ENCODE results near the gene POM121C. TPM values are rescaled to one million over a fixed set of nuclear protein-coding genes. Genes with fewer than 3 reads are reported as not detected.

POM121C gene
- total and polyA plus RNA-seq, 2 of the 4 experiments (the other 2 are of a cell fraction), result 6.1 to 18.3 TPM

DNA sequence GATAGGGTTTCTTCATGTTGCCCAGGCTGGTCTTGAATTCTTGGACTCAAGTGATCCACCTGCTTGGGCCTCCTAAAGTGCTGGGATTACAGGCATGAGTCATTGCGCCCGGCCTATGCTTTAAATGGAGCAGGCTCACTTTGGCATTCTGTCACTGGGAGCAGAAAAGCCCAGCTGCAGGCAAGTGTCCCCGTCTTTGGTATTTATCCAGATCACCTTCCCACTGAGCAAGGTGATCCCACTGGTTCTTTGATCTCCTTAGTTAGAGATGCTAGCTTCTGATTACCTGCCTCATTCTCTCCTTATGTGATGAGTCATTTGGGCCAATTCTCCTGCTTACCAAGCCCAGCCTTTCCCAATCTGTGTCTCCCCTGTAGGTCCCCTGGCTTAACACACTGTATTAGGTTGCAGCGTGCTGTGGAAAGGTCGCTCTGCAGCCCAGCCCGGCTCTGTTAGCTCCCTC, 45.3 kb upstream of the POM121C start:
- ATAC-seq (ENCODE audit: low read depth) (no peak), DNase-seq (peak; percentile 17)
- in situ Hi-C loops (cut with MboI; ENCODE audit: low sequenced_read_pairs), result loop anchor here (10.0 to 25.0 kb wide), 2 partner anchors 223 to 506 kb away; partner anchors contain the start of genes MDH2 and STYXL1
- Histone ChIP-seq H3K4ac (ENCODE audit: low read depth, low read length) (no peak overlapping the region), H4K91ac (ENCODE audit: insufficient read depth, low read depth, low read length) (no peak overlapping the region), H3K36me3 (ENCODE audit: control insufficient read depth, insufficient read depth, low read length) (peaks cover 3% of the 10 kb centered on the region; the same call in 1 of the 2 replicates), H3K4me1 (ENCODE audit: control insufficient read depth, insufficient read depth, low read length) (peaks cover 7% of the 10 kb centered on the region), H3K56ac (ENCODE audit: extremely low read depth, insufficient read depth, low read length) (no peak overlapping the region), H2BK15ac (ENCODE audit: low read depth, low read length) (no peak overlapping the region), H3K4me3 (ENCODE audit: insufficient read depth, low read depth, low read length) (no peak overlapping the region), H2AFZ (replicated peaks; ENCODE audit: low read length, poor library complexity) (no peak overlapping the region), H3K23ac (ENCODE audit: low read depth, low read length) (no peak overlapping the region), H4K20me1 (ENCODE audit: insufficient read depth, low read length) (peaks cover 23% of the 10 kb centered on the region), H3K79me1 (ENCODE audit: low read depth in 1 of 2, low read length in 2 of 2) (peaks cover 2 to 14% of the 10 kb centered on the region in 2 experiments; a peak in 2 of 4 replicates), H3K18ac (ENCODE audit: low read depth, low read length) (no peak overlapping the region), H3K14ac (replicated peaks; ENCODE audit: low read depth, low read length) (no peak overlapping the region), H3K9me1 (ENCODE audit: insufficient read depth, low read length) (peaks cover 11% of the 10 kb centered on the region; the same call in 1 of the 2 replicates), H3K9me3 (ENCODE audit: control insufficient read depth, insufficient read depth, low read length) (no peaks in the 10 kb centered on the region), H2AK5ac (ENCODE audit: low read depth, low read length) (0 out of 2 replicates have a peak overlapping the region, but pooled peaks have one; percentile 13), H2BK20ac (ENCODE audit: low read depth, low read length) (no peak overlapping the region), H2AK9ac (replicated peaks; ENCODE audit: low read depth, low read length, poor library complexity) (no peak overlapping the region), H2BK5ac (ENCODE audit: low read depth, low read length, poor library complexity, severe bottlenecking) (no peak overlapping the region), H3K4me2 (ENCODE audit: low read depth, low read length) (no peak overlapping the region), H2BK120ac (ENCODE audit: low read depth, low read length) (no peak overlapping the region), H3K9ac (ENCODE audit: low read depth, low read length) (no peak overlapping the region), H3K27ac (ENCODE audit: insufficient read depth, low read length) (no peak overlapping the region), H3K27me3 (ENCODE audit: control insufficient read depth, insufficient read depth, low read length) (no peaks in the 10 kb centered on the region; the same call in 1 of the 2 replicates), H4K5ac (ENCODE audit: low read depth, low read length) (no peak overlapping the region), H4K8ac (ENCODE audit: low read depth in 2 of 2, low read length in 2 of 2) (no peak overlapping the region)
- CTCF ChIA-PET, result no interaction called here
- 86% methylated on average over 4 of the region's 6 CpGs; no CpG with 5 or more reads in 1 of the 2 experiments for WGBS, 2 experiments (ENCODE audit: extremely low coverage in 2 of 2, insufficient read length in 1 of 2)
- TF ChIP-seq MXI1 (IDR thresholded peaks at IDR 0.05; ENCODE audit: borderline replicate concordance, low read depth, low read length) (no peak), RCOR1 (IDR thresholded peaks at IDR 0.05; ENCODE audit: insufficient replicate concordance, low read length) (no peak), RAD21 (IDR thresholded peaks at IDR 0.05; ENCODE audit: low read length) (no peak), RFX5 (IDR thresholded peaks at IDR 0.05; ENCODE audit: low read depth, low read length) (no peak), CHD1 (IDR thresholded peaks at IDR 0.05; ENCODE audit: low read depth, low read length) (no peak), BHLHE40 (IDR thresholded peaks at IDR 0.05; ENCODE audit: low read depth, low read length) (no peak), NFE2L2 (IDR thresholded peaks at IDR 0.05; ENCODE audit: low read depth, low read length) (no peak), MAZ (IDR thresholded peaks at IDR 0.05; ENCODE audit: borderline replicate concordance, low read depth, low read length) (no peak), MAFK (IDR thresholded peaks at IDR 0.05; ENCODE audit: low read depth, low read length) (no peak)
- TF ChIP-seq, protein P1, sequence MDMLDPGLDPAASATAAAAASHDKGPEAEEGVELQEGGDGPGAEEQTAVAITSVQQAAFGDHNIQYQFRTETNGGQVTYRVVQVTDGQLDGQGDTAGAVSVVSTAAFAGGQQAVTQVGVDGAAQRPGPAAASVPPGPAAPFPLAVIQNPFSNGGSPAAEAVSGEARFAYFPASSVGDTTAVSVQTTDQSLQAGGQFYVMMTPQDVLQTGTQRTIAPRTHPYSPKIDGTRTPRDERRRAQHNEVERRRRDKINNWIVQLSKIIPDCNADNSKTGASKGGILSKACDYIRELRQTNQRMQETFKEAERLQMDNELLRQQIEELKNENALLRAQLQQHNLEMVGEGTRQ (IDR thresholded peaks at IDR 0.05; ENCODE audit: low read depth, low read length), result no peak
- TF ChIP-seq, protein P2, sequence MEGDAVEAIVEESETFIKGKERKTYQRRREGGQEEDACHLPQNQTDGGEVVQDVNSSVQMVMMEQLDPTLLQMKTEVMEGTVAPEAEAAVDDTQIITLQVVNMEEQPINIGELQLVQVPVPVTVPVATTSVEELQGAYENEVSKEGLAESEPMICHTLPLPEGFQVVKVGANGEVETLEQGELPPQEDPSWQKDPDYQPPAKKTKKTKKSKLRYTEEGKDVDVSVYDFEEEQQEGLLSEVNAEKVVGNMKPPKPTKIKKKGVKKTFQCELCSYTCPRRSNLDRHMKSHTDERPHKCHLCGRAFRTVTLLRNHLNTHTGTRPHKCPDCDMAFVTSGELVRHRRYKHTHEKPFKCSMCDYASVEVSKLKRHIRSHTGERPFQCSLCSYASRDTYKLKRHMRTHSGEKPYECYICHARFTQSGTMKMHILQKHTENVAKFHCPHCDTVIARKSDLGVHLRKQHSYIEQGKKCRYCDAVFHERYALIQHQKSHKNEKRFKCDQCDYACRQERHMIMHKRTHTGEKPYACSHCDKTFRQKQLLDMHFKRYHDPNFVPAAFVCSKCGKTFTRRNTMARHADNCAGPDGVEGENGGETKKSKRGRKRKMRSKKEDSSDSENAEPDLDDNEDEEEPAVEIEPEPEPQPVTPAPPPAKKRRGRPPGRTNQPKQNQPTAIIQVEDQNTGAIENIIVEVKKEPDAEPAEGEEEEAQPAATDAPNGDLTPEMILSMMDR (conservative IDR thresholded peaks at IDR 0.05; ENCODE audit: low read depth, low read length), result no peak
- intact Hi-C loops (cut with micrococcal nuclease), result no loop called here
- dilution Hi-C loops (cut with HindIII; ENCODE audit: low sequenced_read_pairs, unreplicated experiment), result no loop called here
- POLR2A ChIA-PET (ENCODE audit: unreplicated experiment), result interaction anchor here (0.6 kb wide), 1 partner anchor 108 kb away, joined by 5 read pairs; no protein-coding TSS in a partner anchor
- BruUV-seq (replicated peaks), result no TSS peak
